GM23338 (cell line): ENCODE data around the gene S100B. TPM values are rescaled to one million over a fixed set of nuclear protein-coding genes. Genes with fewer than 3 reads are reported as not detected.
"Not testable (repeated sequence)": the region's sequence is repeated elsewhere in the genome, so short reads cannot be mapped to it uniquely, and the experiment has no call there.

Experiments used
- ATAC-seq: fragments of 200-7000 bp; cut with Tn5 transposase; 3 replicates; pipeline ENCODE4 v1.9.1; 2020
- DNase-seq: peaks from one replicate; pipeline ENCODE4 v3.0.0-alpha.2; 2015; ENCODE audit warnings: low spot score
- H2AFZ ChIP-seq: fragments of 200-600 bp; sonication (generic); 2 replicates; pipeline ENCODE4 v1.8.0; 2016; ENCODE audit warnings: antibody characterized with exemption, mild to moderate bottlenecking, moderate library complexity
- H3F3A ChIP-seq: fragments of 200-600 bp; sonication (generic); replicated peaks from 2 replicates; pipeline ENCODE4 v1.8.0; 2017; ENCODE audit warnings: antibody characterized with exemption, mixed run types, low read depth
- H3K27ac ChIP-seq: fragments of 200-600 bp; sonication (generic); 2 replicates; pipeline ENCODE4 v1.6.1; 2016; ENCODE audit warnings: low read depth
- H3K27me3 ChIP-seq: fragments of 200-600 bp; sonication (generic); 2 replicates; pipeline ENCODE4 v1.8.0; 2016; ENCODE audit warnings: mild to moderate bottlenecking, mixed run types, moderate library complexity; ENCODE audit not compliant: insufficient read depth
- H3K36me3 ChIP-seq: fragments of 200-600 bp; sonication (generic); 2 replicates; pipeline ENCODE4 v1.8.0; 2016; ENCODE audit warnings: mild to moderate bottlenecking; ENCODE audit not compliant: insufficient read depth
- H3K4me1 ChIP-seq: fragments of 200-600 bp; sonication (generic); 2 replicates; pipeline ENCODE4 v1.8.0; 2016; ENCODE audit warnings: mild to moderate bottlenecking, moderate library complexity; ENCODE audit not compliant: insufficient read depth
- H3K4me2 ChIP-seq: fragments of 200-600 bp; sonication (generic); 2 replicates; pipeline ENCODE4 v1.7.1; 2017; ENCODE audit warnings: mixed run types
- H3K4me3 ChIP-seq: fragments of 200-600 bp; sonication (generic); 2 replicates; pipeline ENCODE4 v1.6.1; 2016; ENCODE audit warnings: mixed run types
- H3K79me2 ChIP-seq: fragments of 200-600 bp; sonication (generic); replicated peaks from 2 replicates; pipeline ENCODE4 v1.8.0; 2017; ENCODE audit warnings: mild to moderate bottlenecking; ENCODE audit not compliant: insufficient read depth
- H3K9me2 ChIP-seq: fragments of 200-600 bp; sonication (generic); 2 replicates; pipeline ENCODE4 v1.8.0; 2017; ENCODE audit not compliant: insufficient read depth
- H4K20me1 ChIP-seq: fragments of 200-600 bp; sonication (generic); replicated peaks from 2 replicates; pipeline ENCODE4 v1.8.0; 2017; ENCODE audit warnings: mild to moderate bottlenecking; ENCODE audit not compliant: insufficient read depth
- H3K27ac Mint-ChIP-seq: 2 replicates; pipeline ENCODE4 v1.8.0; 2020; ENCODE audit warnings: inconsistent platforms, mild to moderate bottlenecking, moderate library complexity, mixed read lengths
- H3K27me3 Mint-ChIP-seq: 3 replicates; pipeline ENCODE4 v1.8.0; 2022; ENCODE audit warnings: low read depth, mild to moderate bottlenecking, moderate library complexity, mixed read lengths, inconsistent platforms; ENCODE audit not compliant: insufficient read depth, poor library complexity
- H3K36me3 Mint-ChIP-seq: 3 replicates; pipeline ENCODE4 v1.8.0; 2021; ENCODE audit warnings: low read depth, mild to moderate bottlenecking, inconsistent platforms, moderate library complexity, mixed read lengths
- H3K4me1 Mint-ChIP-seq: 3 replicates; pipeline ENCODE4 v1.8.0; 2020; ENCODE audit warnings: mild to moderate bottlenecking, inconsistent platforms, mixed read lengths
- H3K4me3 Mint-ChIP-seq: 3 replicates; pipeline ENCODE4 v1.8.0; 2021; ENCODE audit warnings: moderate library complexity, mild to moderate bottlenecking, inconsistent platforms, mixed read lengths
- H3K9me3 Mint-ChIP-seq: 3 replicates; pipeline ENCODE4 v1.8.0; 2020; ENCODE audit warnings: moderate library complexity, mild to moderate bottlenecking, inconsistent platforms, mixed read lengths
- CREB1 ChIP-seq: fragments of 250-450 bp; sonication (Bioruptor Pico); IDR thresholded peaks from 2 replicates; pipeline ENCODE4 v1.5.0; 2020; ENCODE audit warnings: low read depth, mild to moderate bottlenecking, moderate library complexity
- CTCF ChIP-seq, 2 experiments: fragments of 200-600 bp in 1 of 2; sonication (generic) in 1 of 2; conservative IDR thresholded peaks; 2 replicates each; pipeline versions ENCODE4 v1.5.1 to v1.6.1; 2016 to 2017; ENCODE audit warnings: antibody characterized with exemption in 2 of 2, low read depth in 2 of 2, mild to moderate bottlenecking in 2 of 2, moderate library complexity in 1 of 2
- EZH2 ChIP-seq: fragments of 200-600 bp; sonication (generic); IDR thresholded peaks from one replicate; pipeline ENCODE4 v1.8.0; 2017; ENCODE audit warnings: antibody characterized with exemption, mild to moderate bottlenecking, low read depth; ENCODE audit not compliant: unreplicated experiment
- EZH2phosphoT487 ChIP-seq: fragments of 200-600 bp; sonication (generic); IDR thresholded peaks from one replicate; pipeline ENCODE4 v1.8.1; 2018; ENCODE audit warnings: antibody characterized with exemption; ENCODE audit not compliant: unreplicated experiment
- NANOG ChIP-seq: IDR thresholded peaks from 2 replicates; pipeline ENCODE4 v1.6.1; 2016; ENCODE audit warnings: antibody characterized with exemption, borderline replicate concordance
- POLR2AphosphoS5 ChIP-seq: IDR thresholded peaks from 2 replicates; pipeline ENCODE4 v1.6.1; 2016; ENCODE audit warnings: antibody characterized with exemption, low read depth
- REST ChIP-seq: IDR thresholded peaks from one replicate; pipeline ENCODE4 v1.6.1; 2018; ENCODE audit warnings: antibody characterized with exemption; ENCODE audit not compliant: unreplicated experiment
- STAT1 ChIP-seq: IDR thresholded peaks from one replicate; pipeline ENCODE4 v1.6.1; 2016; ENCODE audit warnings: antibody characterized with exemption; ENCODE audit not compliant: unreplicated experiment
- ZNF114 ChIP-seq: fragments of 250-450 bp; sonication (Bioruptor Pico); IDR thresholded peaks from 2 replicates; pipeline ENCODE4 v1.5.0; 2020; ENCODE audit warnings: mild to moderate bottlenecking, moderate library complexity
- ZNF331 ChIP-seq: fragments of 250-450 bp; sonication (Bioruptor Pico); IDR thresholded peaks from 2 replicates; pipeline ENCODE4 v1.5.0; 2020; ENCODE audit warnings: low read depth, mild to moderate bottlenecking, moderate library complexity
- polyA plus RNA-seq: library from polyadenylated mRNA; unstranded; fragments of >200 nt; fragmentation: Nextera tagmentation; extraction: Ambion mirVana; gene quantifications from 2 replicates; pipeline ENCODE4 v1.2.1, GENCODE V29; 2016
- total RNA-seq: library from RNA; depleted of rRNA; stranded (reverse); fragments of >200 nt; shearing (Covaris generic); gene quantifications from 2 replicates; pipeline ENCODE4 v1.2.3, GENCODE V29; 2014
- TF ChIP-seq, protein P1 (sequence below): IDR thresholded peaks from 2 replicates; pipeline ENCODE4 v1.6.1; 2016; ENCODE audit warnings: antibody characterized with exemption

The S100B gene
- total and polyA plus RNA-seq, 2 experiments from 2014 or later = 0.97 to 1.5 TPM

GRCh38 chr21:46579394-46579793, 25.5 kb downstream of the S100B start:
- not testable (repeated sequence) for H3K36me3 ChIP-seq, H3F3A ChIP-seq, H3K4me1 ChIP-seq, H3K4me3 Mint-ChIP-seq, H3K27me3 ChIP-seq, H3K4me3 ChIP-seq, H3K27me3 Mint-ChIP-seq, H3K4me2 ChIP-seq, H3K27ac ChIP-seq, ATAC-seq, H4K20me1 ChIP-seq, H3K79me2 ChIP-seq, H2AFZ ChIP-seq, H3K9me2 ChIP-seq, DNase-seq, H3K4me1 Mint-ChIP-seq, H3K27ac Mint-ChIP-seq
- H3K9me3 Mint-ChIP-seq = peaks cover 50% of the 10 kb centered on the region
- H3K36me3 Mint-ChIP-seq = peaks cover 32% of the 10 kb centered on the region

DNA sequence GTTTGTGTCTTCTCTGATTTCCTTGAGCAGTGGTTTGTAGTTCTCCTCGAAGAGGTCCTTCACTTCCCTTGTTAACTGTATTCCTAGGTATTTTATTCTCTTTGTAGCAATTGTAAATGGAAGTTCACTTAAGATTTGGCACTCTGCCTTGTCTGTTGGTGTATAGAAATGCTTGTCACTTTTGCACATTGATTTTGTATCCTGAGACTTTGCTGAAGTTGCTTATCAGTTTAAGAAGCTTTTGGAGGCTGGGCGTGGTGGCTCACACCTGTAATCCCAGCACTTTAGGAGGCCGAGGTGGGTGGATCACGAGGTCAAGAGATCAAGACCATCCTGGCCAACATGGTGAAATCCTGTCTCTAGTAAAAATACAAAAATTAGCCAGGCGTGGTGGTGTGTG, 27.1 kb downstream of the S100B start:
- not testable (repeated sequence) for H3K4me1 Mint-ChIP-seq, H3K4me3 ChIP-seq, H3K27ac ChIP-seq, H3F3A ChIP-seq, H3K79me2 ChIP-seq, H3K4me2 ChIP-seq, H3K9me2 ChIP-seq, H3K27ac Mint-ChIP-seq, H2AFZ ChIP-seq, H3K36me3 ChIP-seq, H3K4me1 ChIP-seq, ATAC-seq, H4K20me1 ChIP-seq, H3K4me3 Mint-ChIP-seq, H3K27me3 ChIP-seq, DNase-seq, H3K27me3 Mint-ChIP-seq
- peaks cover 41% of the 10 kb centered on the region for H3K9me3 Mint-ChIP-seq
- H3K36me3 Mint-ChIP-seq = peaks cover 28% of the 10 kb centered on the region

DNA sequence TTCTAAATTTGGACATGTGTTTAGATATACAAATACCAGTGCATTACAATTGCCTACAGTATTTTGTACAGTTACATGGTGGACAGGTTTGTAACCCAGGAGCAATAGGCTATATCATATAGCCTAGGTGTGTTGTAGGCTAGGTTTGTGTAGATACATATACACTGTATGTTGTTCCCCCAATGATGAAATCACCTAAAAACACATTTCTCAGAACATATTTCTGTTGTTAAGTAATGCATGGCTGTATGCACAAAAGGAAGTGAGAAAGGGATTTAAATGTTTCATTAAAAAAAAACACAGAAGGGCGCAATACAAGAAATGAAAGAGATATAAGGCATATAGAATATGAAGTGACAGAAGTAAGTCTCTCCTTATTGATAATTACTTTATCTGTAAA, 32.0 kb downstream of the S100B start:
- Mint-ChIP-seq H3K36me3 (peaks cover 20% of the 10 kb centered on the region), H3K27me3 (no peaks in the 10 kb centered on the region), H3K27ac (no peak overlapping the region), H3K4me3 (no peak overlapping the region), H3K9me3 (peaks cover 9% of the 10 kb centered on the region; the same call in 1 of the 3 replicates), H3K4me1 (no peaks in the 10 kb centered on the region)
- Histone ChIP-seq H2AFZ (no peak overlapping the region), H4K20me1 (no peaks in the 10 kb centered on the region), H3K79me2 (no peaks in the 10 kb centered on the region), H3K27me3 (no peaks in the 10 kb centered on the region), H3K4me1 (no peaks in the 10 kb centered on the region), H3K36me3 (no peaks in the 10 kb centered on the region; the same call in 1 of the 2 replicates), H3F3A (no peaks in the 10 kb centered on the region), H3K9me2 (no peaks in the 10 kb centered on the region), H3K4me2 (no peak overlapping the region), H3K27ac (no peak overlapping the region), H3K4me3 (no peak overlapping the region)
- DNase-seq (no peak), ATAC-seq (no peak)
- TF ChIP-seq CTCF (conservative IDR thresholded peaks at IDR 0.05; ENCODE audit: low read depth in 2 of 2) (no peak), CREB1 (CRISPR knock-in tag) (no peak), STAT1 (no peak), ZNF331 (CRISPR knock-in tag) (no peak), NANOG (no peak), EZH2phosphoT487 (no peak), POLR2AphosphoS5 (no peak), ZNF114 (CRISPR knock-in tag) (no peak), REST (no peak), EZH2 (no peak)
- TF ChIP-seq, protein P1, sequence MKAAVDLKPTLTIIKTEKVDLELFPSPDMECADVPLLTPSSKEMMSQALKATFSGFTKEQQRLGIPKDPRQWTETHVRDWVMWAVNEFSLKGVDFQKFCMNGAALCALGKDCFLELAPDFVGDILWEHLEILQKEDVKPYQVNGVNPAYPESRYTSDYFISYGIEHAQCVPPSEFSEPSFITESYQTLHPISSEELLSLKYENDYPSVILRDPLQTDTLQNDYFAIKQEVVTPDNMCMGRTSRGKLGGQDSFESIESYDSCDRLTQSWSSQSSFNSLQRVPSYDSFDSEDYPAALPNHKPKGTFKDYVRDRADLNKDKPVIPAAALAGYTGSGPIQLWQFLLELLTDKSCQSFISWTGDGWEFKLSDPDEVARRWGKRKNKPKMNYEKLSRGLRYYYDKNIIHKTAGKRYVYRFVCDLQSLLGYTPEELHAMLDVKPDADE = no peak
